H9 (cell line): Measurements from ENCODE around the gene WHRN. TPM values are rescaled to one million over a fixed set of nuclear protein-coding genes. Genes with fewer than 3 reads are reported as not detected.

Experiments used
- DNase-seq: peaks from one replicate; pipeline ENCODE4 v3.0.0-alpha.2; 2017
- H2AFZ ChIP-seq: one replicate; pipeline ENCODE4 v1.6.1; 2013; ENCODE audit warnings: mild to moderate bottlenecking, low read length, control low read depth, moderate library complexity
- H2AK5ac ChIP-seq: 2 replicates; pipeline ENCODE4 v1.6.1; 2013; ENCODE audit warnings: low read length, control low read depth, mixed read lengths; ENCODE audit not compliant: insufficient read length
- H2BK120ac ChIP-seq: one replicate; pipeline ENCODE4 v1.6.1; 2013; ENCODE audit warnings: low read depth, mild to moderate bottlenecking, low read length, control low read depth, inconsistent platforms; ENCODE audit not compliant: poor library complexity, severe bottlenecking
- H2BK12ac ChIP-seq: 2 replicates; pipeline ENCODE4 v1.6.1; 2013; ENCODE audit warnings: low read length, control low read depth, mixed read lengths, low read depth; ENCODE audit not compliant: insufficient read length
- H2BK15ac ChIP-seq: 2 replicates; pipeline ENCODE4 v1.6.1; 2013; ENCODE audit warnings: low read depth, low read length, control low read depth
- H2BK20ac ChIP-seq: one replicate; pipeline ENCODE4 v1.6.1; 2013; ENCODE audit warnings: low read depth, mild to moderate bottlenecking, low read length, control low read depth, inconsistent platforms; ENCODE audit not compliant: poor library complexity, severe bottlenecking
- H2BK5ac ChIP-seq: 2 replicates; pipeline ENCODE4 v1.6.1; 2013; ENCODE audit warnings: low read length, control low read depth, mixed read lengths; ENCODE audit not compliant: insufficient read length
- H3K14ac ChIP-seq: 2 replicates; pipeline ENCODE4 v1.6.1; 2013; ENCODE audit warnings: low read length, control low read depth; ENCODE audit not compliant: insufficient read depth
- H3K18ac ChIP-seq: 2 replicates; pipeline ENCODE4 v1.6.1; 2013; ENCODE audit warnings: low read depth, mild to moderate bottlenecking, mixed read lengths, low read length, control low read depth; ENCODE audit not compliant: insufficient read length
- H3K23ac ChIP-seq: 2 replicates; pipeline ENCODE4 v1.6.1; 2013; ENCODE audit warnings: low read length, control low read depth, mixed read lengths, low read depth; ENCODE audit not compliant: insufficient read length
- H3K23me2 ChIP-seq: 2 replicates; pipeline ENCODE4 v1.6.1; 2013; ENCODE audit warnings: low read depth, mild to moderate bottlenecking, mixed read lengths, low read length, control low read depth; ENCODE audit not compliant: insufficient read length, poor library complexity, severe bottlenecking
- H3K27ac ChIP-seq: 2 replicates; pipeline ENCODE4 v1.5.1; 2013; ENCODE audit warnings: low read length, control low read depth, mixed read lengths, low read depth; ENCODE audit not compliant: insufficient read length
- H3K27me3 ChIP-seq: 2 replicates; pipeline ENCODE4 v1.6.1; 2013; ENCODE audit warnings: low read length, control low read depth, inconsistent platforms; ENCODE audit not compliant: insufficient read depth
- H3K4ac ChIP-seq: 2 replicates; pipeline ENCODE4 v1.6.1; 2013; ENCODE audit warnings: low read depth, mild to moderate bottlenecking, control low read depth, inconsistent platforms, low read length, moderate library complexity
- H3K4me1 ChIP-seq: 2 replicates; pipeline ENCODE4 v1.6.1; 2013; ENCODE audit warnings: low read length, control low read depth, inconsistent platforms; ENCODE audit not compliant: insufficient read depth
- H3K4me2 ChIP-seq: 2 replicates; pipeline ENCODE4 v1.6.1; 2013; ENCODE audit warnings: low read length, control low read depth, mixed read lengths; ENCODE audit not compliant: insufficient read length, insufficient read depth
- H3K56ac ChIP-seq: 2 replicates; pipeline ENCODE4 v1.6.1; 2013; ENCODE audit warnings: low read depth, mild to moderate bottlenecking, mixed read lengths, low read length, control low read depth; ENCODE audit not compliant: insufficient read length
- H3K79me1 ChIP-seq: 2 replicates; pipeline ENCODE4 v1.6.1; 2013; ENCODE audit warnings: low read depth, mild to moderate bottlenecking, moderate library complexity, low read length, control low read depth, inconsistent platforms; ENCODE audit not compliant: insufficient read depth, poor library complexity, severe bottlenecking
- H3K79me2 ChIP-seq: 2 replicates; pipeline ENCODE4 v1.6.1; 2013; ENCODE audit warnings: low read length, control low read depth, inconsistent platforms; ENCODE audit not compliant: insufficient read depth
- H3K9ac ChIP-seq: 2 replicates; pipeline ENCODE4 v1.6.1; 2013; ENCODE audit warnings: low read length, control low read depth, mixed read lengths; ENCODE audit not compliant: insufficient read length; ENCODE audit errors: extremely low read depth
- H3K9me3 ChIP-seq: one replicate; pipeline ENCODE4 v1.6.1; 2013; ENCODE audit warnings: low read depth, low read length, inconsistent platforms; ENCODE audit not compliant: control insufficient read depth
- H3T11ph ChIP-seq: one replicate; pipeline ENCODE4 v1.6.1; 2013; ENCODE audit warnings: mild to moderate bottlenecking, low read length, control low read depth, inconsistent platforms
- H4K20me1 ChIP-seq: one replicate; pipeline ENCODE4 v1.6.1; 2013; ENCODE audit not compliant: control insufficient read depth, insufficient read length, insufficient read depth
- H4K5ac ChIP-seq: 2 replicates; pipeline ENCODE4 v1.6.1; 2013; ENCODE audit warnings: low read depth, mild to moderate bottlenecking, mixed read lengths, low read length, control low read depth; ENCODE audit not compliant: insufficient read length
- H4K8ac ChIP-seq: replicated peaks from 2 replicates; pipeline ENCODE4 v1.6.1; 2013; ENCODE audit warnings: low read length, control low read depth, mixed read lengths, low read depth; ENCODE audit not compliant: insufficient read length
- H4K91ac ChIP-seq: 2 replicates; pipeline ENCODE4 v1.6.1; 2013; ENCODE audit warnings: low read depth, mild to moderate bottlenecking, moderate library complexity, mixed read lengths, low read length, control low read depth; ENCODE audit not compliant: insufficient read length
- H3K27ac Mint-ChIP-seq, 3 experiments: 2 replicates in 2 of 3; 3 replicates in 1 of 3; pipeline ENCODE4 v1.8.0; 2020 to 2021; ENCODE audit warnings: mixed read lengths in 3 of 3, mild to moderate bottlenecking in 1 of 3, moderate library complexity in 1 of 3
- H3K27me3 Mint-ChIP-seq: 2 replicates; pipeline ENCODE4 v1.8.0; 2021; ENCODE audit warnings: low read depth, mild to moderate bottlenecking, moderate library complexity, mixed read lengths
- H3K36me3 Mint-ChIP-seq, 3 experiments: 2 replicates in 2 of 3; 3 replicates in 1 of 3; pipeline ENCODE4 v1.8.0; 2020 to 2021; ENCODE audit warnings: low read depth in 3 of 3, mixed read lengths in 3 of 3; ENCODE audit not compliant: insufficient read depth in 1 of 3
- H3K4me1 Mint-ChIP-seq, 2 experiments: 2 replicates each; pipeline ENCODE4 v1.8.0; 2020; ENCODE audit warnings: mixed read lengths in 2 of 2
- H3K4me3 Mint-ChIP-seq, 2 experiments: 2 replicates in 1 of 2; 3 replicates in 1 of 2; pipeline ENCODE4 v1.8.0; 2020 to 2021; ENCODE audit warnings: mild to moderate bottlenecking in 2 of 2, mixed read lengths in 2 of 2, moderate library complexity in 1 of 2
- H3K9me3 Mint-ChIP-seq, 2 experiments: 2 replicates in 1 of 2; 3 replicates in 1 of 2; pipeline ENCODE4 v1.8.0; 2020; ENCODE audit warnings: mild to moderate bottlenecking in 2 of 2, mixed read lengths in 2 of 2, moderate library complexity in 1 of 2
- CTCF ChIP-seq: fragments of 200-600 bp; sonication (generic); conservative IDR thresholded peaks from 3 replicates; pipeline ENCODE4 v1.8.0; 2021; ENCODE audit warnings: antibody characterized with exemption, mild to moderate bottlenecking
- WGBS: extraction: QIAGEN DNeasy Blood & Tissue Kit; methylation state at CpG from one replicate; pipeline ENCODE4 v1.1.7; 2013; ENCODE audit warnings: missing lambda C conversion rate, low lambda C conversion rate, mixed read lengths; ENCODE audit not compliant: insufficient read length; ENCODE audit errors: extremely low coverage; 5-methylcytosine and 5-hydroxymethylcytosine counted together
- total RNA-seq: library from RNA; stranded (reverse); gene quantifications from 2 replicates; pipeline ENCODE4 v1.2.1, GENCODE V29; 2021

WHRN gene
- total RNA-seq, 1 experiment from 2014 or later: 2.2 TPM

DNA sequence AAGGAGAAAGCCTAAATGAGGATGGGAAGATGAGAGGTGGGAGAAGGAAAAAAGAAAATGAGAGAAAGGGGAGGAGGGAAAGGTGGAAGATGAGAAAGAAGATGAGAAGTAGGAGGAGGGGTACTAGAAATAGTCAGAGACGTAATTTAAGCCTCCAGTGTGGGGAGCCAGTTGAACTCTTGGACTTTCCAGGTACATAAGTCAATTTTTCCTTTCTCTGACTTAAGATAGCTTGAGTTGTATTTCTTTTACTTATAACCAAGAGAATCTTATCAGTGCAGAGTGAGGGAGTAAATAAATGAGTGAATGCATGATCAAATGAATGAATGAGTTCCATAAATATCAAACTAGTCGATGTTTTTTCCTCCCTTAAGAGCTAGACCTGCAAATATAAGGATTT lies 21.5 kb upstream of the WHRN start:
- H3K9me3 Mint-ChIP-seq: no peaks in the 10 kb centered on the region

More for the DNA sequence above, 21.5 kb upstream of the WHRN start:
- Histone ChIP-seq H3K14ac (no peak overlapping the region), H3K4ac (no peak overlapping the region), H3K79me2 (no peaks in the 10 kb centered on the region), H2AFZ (no peak overlapping the region), H3K27me3 (no peaks in the 10 kb centered on the region; the same call in 1 of the 2 replicates), H4K5ac (no peak overlapping the region), H2BK5ac (no peak overlapping the region), H3T11ph (no peak overlapping the region), H2BK15ac (no peak overlapping the region), H3K23me2 (no peaks in the 10 kb centered on the region), H3K56ac (no peak overlapping the region), H3K23ac (no peak overlapping the region), H2BK120ac (no peak overlapping the region), H3K79me1 (no peaks in the 10 kb centered on the region), H3K27ac (no peak overlapping the region), H4K20me1 (no peaks in the 10 kb centered on the region), H2AK5ac (no peak overlapping the region), H3K4me1 (no peaks in the 10 kb centered on the region), H4K8ac (no peak overlapping the region), H3K9ac (no peak overlapping the region), H3K9me3 (no peaks in the 10 kb centered on the region), H4K91ac (no peak overlapping the region), H2BK20ac (no peak overlapping the region), H3K4me2 (no peak overlapping the region), H2BK12ac (no peak overlapping the region), H3K18ac (no peak overlapping the region)
- peaks cover 43% of the 10 kb centered on the region for H3K27me3 Mint-ChIP-seq
- H3K4me3 Mint-ChIP-seq: no peak overlapping the region
- DNase-seq: no peak
- WGBS: no CpG with 5 or more reads among the region's 2 CpGs
- H3K27ac Mint-ChIP-seq: no peak overlapping the region
- no peaks in the 10 kb centered on the region for H3K36me3 Mint-ChIP-seq
- no peak for TF ChIP-seq CTCF
- H3K4me1 Mint-ChIP-seq: peaks cover 0 to 6% of the 10 kb centered on the region in 2 experiments; a peak in 2 of 4 replicates
